ENCODE results near the gene RNF182. TPM values are rescaled to one million over a fixed set of nuclear protein-coding genes. Genes with fewer than 3 reads are reported as not detected.

The RNF182 gene
- total and polyA plus RNA-seq, 9 of the 15 experiments (the other 6 are each of a cell fraction or from before 2014, with no cell fraction given): 12.8 to 22.8 (median 17.5) TPM

GRCh38 chr6:13935190-13935880, 10.6 kb downstream of the RNF182 start:
- no peaks in the 10 kb centered on the region for H4K20me1 ChIP-seq (replicated peaks; ENCODE audit: control insufficient read depth, insufficient read depth, low read length)
- intact Hi-C loops (cut with micrococcal nuclease) (no loop called here), in situ Hi-C loops (cut with MboI) (no loop called here)
- TF ChIP-seq PTBP1 (IDR thresholded peaks at IDR 0.05; ENCODE audit: low read depth, low read length) (no peak), KDM1A (IDR thresholded peaks at IDR 0.05) (no peak), ZNF316 (IDR thresholded peaks at IDR 0.05) (peak; percentile 93), MAFF (IDR thresholded peaks at IDR 0.05; ENCODE audit: low read length) (peak; percentile 85), MAFK (IDR thresholded peaks at IDR 0.05; ENCODE audit: low read length) (peak; percentile 82), C11orf30 (IDR thresholded peaks at IDR 0.05; ENCODE audit: low read depth) (peak; percentile 84), NUFIP1 (IDR thresholded peaks at IDR 0.05; ENCODE audit: partially characterized antibody) (no peak), JUN (IDR thresholded peaks at IDR 0.05; ENCODE audit: borderline replicate concordance, low read depth, low read length) (no peak), JUN (CRISPR knock-in tag; IDR thresholded peaks at IDR 0.05; ENCODE audit: borderline replicate concordance) (no peak), MAFG (tag; conservative IDR thresholded peaks at IDR 0.05) (peak; percentile 79), RBBP5 (IDR thresholded peaks at IDR 0.05; ENCODE audit: borderline replicate concordance, insufficient read depth, low read length, poor library complexity, severe bottlenecking) (no peak), ILK (tag; IDR thresholded peaks at IDR 0.05; ENCODE audit: borderline replicate concordance, low read depth) (no peak), STAT5A (IDR thresholded peaks at IDR 0.05; ENCODE audit: borderline replicate concordance, low read length) (no peak), RB1 (IDR thresholded peaks at IDR 0.05; ENCODE audit: low read depth) (no peak)
- no peak for FAIRE-seq
- no peak overlapping the region for H3K4me2 ChIP-seq (ENCODE audit: insufficient read depth, low read length)
- DNase-seq (ENCODE audit: extremely low read depth in 1 of 4, low spot score in 3 of 4): no peak
- H3K4me1 ChIP-seq (replicated peaks in 1 of 2; ENCODE audit: control insufficient read depth in 2 of 2, insufficient read depth in 2 of 2, low read length in 2 of 2): peaks cover 0 to 15% of the 10 kb centered on the region in 2 experiments; a peak in 2 of 5 replicates
- 0 out of 2 replicates have a peak, but pooled peaks cover 3% of the 10 kb centered on the region for H3K9me3 ChIP-seq (replicated peaks; ENCODE audit: control insufficient read depth, insufficient read depth, low read depth, low read length)
- CTCF ChIA-PET (ENCODE audit: low intra/inter-chr PET ratio): no interaction called here
- H3K9ac ChIP-seq (ENCODE audit: insufficient read depth in 1 of 2, low read depth in 2 of 2, low read length in 2 of 2): no peak overlapping the region
- POLR2A ChIA-PET: interaction anchor here (1.0 kb wide), 1 partner anchor 9 kb away, joined by 5 read pairs; no protein-coding TSS in a partner anchor
- ATAC-seq: no peak
- H2AFZ ChIP-seq (ENCODE audit: low read depth, low read length): no peak overlapping the region
- 100% methylated on average over 3 of the region's 3 CpGs for WGBS (ENCODE audit: insufficient coverage, low coverage, missing lambda C conversion rate)
- no peak overlapping the region for H3K4me3 ChIP-seq
- H3K27ac ChIP-seq (ENCODE audit: extremely low read depth, low read depth, low read length): no peak overlapping the region
- H3K9me1 ChIP-seq (ENCODE audit: control insufficient read depth, insufficient read depth, low read length): no peaks in the 10 kb centered on the region
- BruUV-seq (replicated peaks): no TSS peak
- peaks cover 89% of the 10 kb centered on the region for H3K79me2 ChIP-seq (ENCODE audit: control insufficient read depth, insufficient read depth, low read length)
- H3K36me3 ChIP-seq (ENCODE audit: control insufficient read depth, insufficient read depth, low read length): no peaks in the 10 kb centered on the region
- H3K27me3 ChIP-seq (ENCODE audit: control insufficient read depth in 2 of 2, insufficient read depth in 2 of 2, low read length in 2 of 2): no peaks in the 10 kb centered on the region
